G401 (cell line): ENCODE results near the gene GABRB3. TPM values are rescaled to one million over a fixed set of nuclear protein-coding genes. Genes with fewer than 3 reads are reported as not detected.
A peak's percentile ranks its signal among the peaks of the same experiment; 100 is the strongest.

Source experiments
- DNase-seq: peaks from one replicate; pipeline ENCODE4 v3.0.0-alpha.2; 2015; ENCODE audit warnings: low spot score
- in situ Hi-C: cut with HindIII; loops from 2 replicates; pipeline ENCODE4 v1.10.0; 2016; ENCODE audit warnings: low sequenced_read_pairs, mixed read lengths
- total RNA-seq: library from RNA; depleted of rRNA; stranded (reverse); fragments of >200 nt; shearing (Covaris generic); gene quantifications from 2 replicates; pipeline ENCODE4 v1.2.3, GENCODE V29; 2014

Gene GABRB3
- total RNA-seq, 1 experiment from 2014 or later = 11.4 TPM

- no peak for DNase-seq
- in situ Hi-C loops = no loop called here
Measured at GRCh38 chr15:26689462-26689861, 83.4 kb downstream of the GABRB3 start.

- in situ Hi-C loops = no loop called here
Measured at GRCh38 chr15:26686547-26687187, 86.2 kb downstream of the GABRB3 start.

GRCh38 chr15:26682598-26683164 lies 90.2 kb downstream of the GABRB3 start:
- DNase-seq = no peak

More at GRCh38 chr15:26686547-26687187, 86.2 kb downstream of the GABRB3 start:
- peak; percentile 55 for DNase-seq

GRCh38 chr15:26679927-26680326 lies 92.9 kb downstream of the GABRB3 start:
- DNase-seq = no peak
- in situ Hi-C loops = no loop called here

More at GRCh38 chr15:26682598-26683164, 90.2 kb downstream of the GABRB3 start:
- in situ Hi-C loops = no loop called here

- DNase-seq = no peak
Measured at GRCh38 chr15:26676115-26676514, 96.8 kb downstream of the GABRB3 start.

GRCh38 chr15:26674467-26674866 lies 98.4 kb downstream of the GABRB3 start:
- in situ Hi-C loops = no loop called here
- DNase-seq = no peak

More at GRCh38 chr15:26676115-26676514, 96.8 kb downstream of the GABRB3 start:
- in situ Hi-C loops = no loop called here

- DNase-seq = no peak
- in situ Hi-C loops = no loop called here
Measured at GRCh38 chr15:26673445-26673844, 99.4 kb downstream of the GABRB3 start.

- in situ Hi-C loops = no loop called here
- DNase-seq = no peak
Measured at GRCh38 chr15:26670116-26670515, 102.8 kb downstream of the GABRB3 start.

- DNase-seq = no peak
- in situ Hi-C loops = no loop called here
Measured at GRCh38 chr15:26667222-26667988, 105.5 kb downstream of the GABRB3 start.

- in situ Hi-C loops = no loop called here
Measured at GRCh38 chr15:26665957-26666791, 106.7 kb downstream of the GABRB3 start.

GRCh38 chr15:26662283-26662682 lies 110.6 kb downstream of the GABRB3 start:
- in situ Hi-C loops = no loop called here
- DNase-seq = peak; percentile 63

More at GRCh38 chr15:26665957-26666791, 106.7 kb downstream of the GABRB3 start:
- DNase-seq = peak; percentile 86

GRCh38 chr15:26661748-26662147 lies 111.1 kb downstream of the GABRB3 start:
- peak; percentile 73 for DNase-seq
- in situ Hi-C loops = no loop called here

- in situ Hi-C loops = no loop called here
- DNase-seq = no peak
Measured at GRCh38 chr15:26661107-26661506, 111.8 kb downstream of the GABRB3 start.

GRCh38 chr15:26660241-26660640 lies 112.6 kb downstream of the GABRB3 start:
- in situ Hi-C loops = no loop called here
- DNase-seq = no peak

- in situ Hi-C loops = no loop called here
- DNase-seq = no peak
Measured at GRCh38 chr15:26658290-26658689, 114.6 kb downstream of the GABRB3 start.

- in situ Hi-C loops = no loop called here
- DNase-seq = no peak
Measured at GRCh38 chr15:26656080-26656479, 116.8 kb downstream of the GABRB3 start.

- no peak for DNase-seq
- in situ Hi-C loops = no loop called here
Measured at GRCh38 chr15:26651909-26652308, 121.0 kb downstream of the GABRB3 start.

GRCh38 chr15:26648676-26649075 lies 124.2 kb downstream of the GABRB3 start:
- no peak for DNase-seq
- in situ Hi-C loops = no loop called here

GRCh38 chr15:26644948-26645347 lies 127.9 kb downstream of the GABRB3 start:
- in situ Hi-C loops = no loop called here
- DNase-seq = no peak
